A673 (cell line): Measurements from ENCODE around the gene TRAK1. TPM values are rescaled to one million over a fixed set of nuclear protein-coding genes. Genes with fewer than 3 reads are reported as not detected.

Experiments
- BruUV-seq: library from RNA; stranded (reverse); fragments of 400-500 nt; replicated peaks from 2 replicates; lab custom pipeline; 2021; lab: Mats Ljungman, UMichigan
- CTCF ChIA-PET: fragments of 300-600 bp; sonication (Branson Sonifier 250); formaldehyde crosslinking; loops from one replicate; lab custom pipeline; 2022; ENCODE audit warnings: antibody characterized with exemption; lab: Charles Lee
- POLR2A ChIA-PET: fragments of 300-600 bp; sonication (Branson Sonifier 250); formaldehyde crosslinking; loops from one replicate; lab custom pipeline; 2022; ENCODE audit warnings: antibody characterized with exemption; ENCODE audit not compliant: low non-redundant PET; lab: Charles Lee
- DNase-seq: peaks from one replicate; pipeline ENCODE4 v3.0.0-alpha.2; 2015; ENCODE audit warnings: low spot score
- H3K27ac ChIP-seq: fragments of 200-600 bp; sonication (generic); 2 replicates; pipeline ENCODE4 v1.5.1; 2016; ENCODE audit warnings: mixed run types, low read depth, mild to moderate bottlenecking, mixed read lengths, antibody characterized with exemption, low read length; ENCODE audit not compliant: poor library complexity, severe bottlenecking
- H3K27me3 ChIP-seq: fragments of 200-600 bp; sonication (generic); replicated peaks from 2 replicates; pipeline ENCODE4 v1.6.1; 2017; ENCODE audit warnings: mixed run types, low read depth, mild to moderate bottlenecking, mixed read lengths, antibody characterized with exemption, low read length; ENCODE audit not compliant: insufficient read depth, poor library complexity
- H3K36me3 ChIP-seq: fragments of 200-600 bp; sonication (generic); 2 replicates; pipeline ENCODE4 v1.6.1; 2016; ENCODE audit warnings: mixed run types, mild to moderate bottlenecking, mixed read lengths, antibody characterized with exemption, low read length; ENCODE audit not compliant: insufficient read depth, poor library complexity, severe bottlenecking
- H3K4me1 ChIP-seq: fragments of 200-600 bp; sonication (generic); 2 replicates; pipeline ENCODE4 v1.6.1; 2017; ENCODE audit warnings: mixed run types, mild to moderate bottlenecking, mixed read lengths, antibody characterized with exemption, low read length; ENCODE audit not compliant: insufficient read depth, poor library complexity, severe bottlenecking
- H3K4me3 ChIP-seq: fragments of 200-600 bp; sonication (generic); 2 replicates; pipeline ENCODE4 v1.5.1; 2016; ENCODE audit warnings: low read depth, mixed run types, mild to moderate bottlenecking, mixed read lengths, low read length; ENCODE audit not compliant: poor library complexity, severe bottlenecking
- H3K9me3 ChIP-seq: fragments of 200-600 bp; sonication (generic); 2 replicates; pipeline ENCODE4 v1.6.1; 2016; ENCODE audit warnings: mixed run types, low read depth, mild to moderate bottlenecking, mixed read lengths, antibody characterized with exemption, low read length; ENCODE audit not compliant: poor library complexity, severe bottlenecking
- EZH2 ChIP-seq: fragments of 200-600 bp; sonication (generic); IDR thresholded peaks from 2 replicates; pipeline ENCODE4 v1.6.1; 2017; ENCODE audit warnings: borderline replicate concordance, low read depth, mild to moderate bottlenecking, mixed read lengths, antibody characterized with exemption, low read length; ENCODE audit not compliant: poor library complexity, severe bottlenecking
- intact Hi-C: fragments of 100-400 bp; cut with micrococcal nuclease; formaldehyde crosslinking; loops from one replicate; pipeline ENCODE4 v1.10.0; 2022; ENCODE audit not compliant: unreplicated experiment
- total RNA-seq: library from RNA; stranded (reverse); gene quantifications from 2 replicates; pipeline ENCODE4 v1.2.3, GENCODE V29; 2021
- TF ChIP-seq, protein P1 (sequence below): fragments of 300-800, 200-600 bp; sonication (generic); conservative IDR thresholded peaks from 2 replicates; pipeline ENCODE4 v1.5.1; 2017; ENCODE audit warnings: low read depth, mild to moderate bottlenecking, antibody characterized with exemption, low read length, moderate library complexity, mixed read lengths

TRAK1 gene
- total RNA-seq, 1 experiment from 2014 or later, result 16.3 TPM

DNA sequence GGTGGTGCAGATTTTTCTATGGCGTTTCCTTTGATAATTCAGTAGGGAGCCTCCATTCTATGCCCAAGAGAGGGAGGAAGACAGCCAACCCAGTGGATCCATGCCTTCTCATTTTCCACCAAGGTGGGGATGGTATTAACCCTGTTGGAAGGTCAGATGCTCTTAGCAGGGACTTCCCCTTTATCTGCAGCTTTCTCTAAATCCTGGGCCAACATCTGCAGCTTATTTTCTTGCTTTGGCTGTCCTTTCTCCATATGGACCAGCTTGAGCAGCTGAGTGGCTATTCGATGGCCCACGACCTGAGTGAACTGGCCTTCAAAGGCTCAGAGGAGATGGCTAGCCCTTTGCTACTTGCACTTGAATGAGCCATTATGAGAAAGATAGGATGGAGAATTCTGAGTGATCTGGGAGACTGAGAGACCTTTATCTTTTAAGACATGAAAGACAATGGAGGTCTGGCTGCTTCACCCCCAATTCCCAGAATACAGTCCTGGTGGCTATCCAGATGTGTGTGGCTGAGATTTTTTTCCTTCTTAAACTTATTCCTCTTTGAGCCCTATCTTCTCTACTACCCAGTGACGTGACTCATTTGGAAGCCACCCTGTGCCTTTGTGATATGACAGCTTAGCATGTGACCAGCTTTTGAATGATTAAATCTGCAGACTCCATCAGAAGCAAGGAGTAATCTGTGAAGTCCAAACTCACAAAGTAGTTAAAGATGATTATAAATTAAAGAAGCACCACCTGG, 39.6 kb upstream of the TRAK1 start:
- H3K27ac ChIP-seq, result no peak overlapping the region
- peaks cover 4% of the 10 kb centered on the region for H3K4me1 ChIP-seq
- BruUV-seq, result no TSS peak
- H3K4me3 ChIP-seq, result no peak overlapping the region
- CTCF ChIA-PET, result no interaction called here
- no peaks in the 10 kb centered on the region for H3K9me3 ChIP-seq
- DNase-seq, result no peak
- H3K27me3 ChIP-seq, result no peaks in the 10 kb centered on the region
- H3K36me3 ChIP-seq, result no peaks in the 10 kb centered on the region
- no peak for TF ChIP-seq EZH2
- TF ChIP-seq, protein P1, sequence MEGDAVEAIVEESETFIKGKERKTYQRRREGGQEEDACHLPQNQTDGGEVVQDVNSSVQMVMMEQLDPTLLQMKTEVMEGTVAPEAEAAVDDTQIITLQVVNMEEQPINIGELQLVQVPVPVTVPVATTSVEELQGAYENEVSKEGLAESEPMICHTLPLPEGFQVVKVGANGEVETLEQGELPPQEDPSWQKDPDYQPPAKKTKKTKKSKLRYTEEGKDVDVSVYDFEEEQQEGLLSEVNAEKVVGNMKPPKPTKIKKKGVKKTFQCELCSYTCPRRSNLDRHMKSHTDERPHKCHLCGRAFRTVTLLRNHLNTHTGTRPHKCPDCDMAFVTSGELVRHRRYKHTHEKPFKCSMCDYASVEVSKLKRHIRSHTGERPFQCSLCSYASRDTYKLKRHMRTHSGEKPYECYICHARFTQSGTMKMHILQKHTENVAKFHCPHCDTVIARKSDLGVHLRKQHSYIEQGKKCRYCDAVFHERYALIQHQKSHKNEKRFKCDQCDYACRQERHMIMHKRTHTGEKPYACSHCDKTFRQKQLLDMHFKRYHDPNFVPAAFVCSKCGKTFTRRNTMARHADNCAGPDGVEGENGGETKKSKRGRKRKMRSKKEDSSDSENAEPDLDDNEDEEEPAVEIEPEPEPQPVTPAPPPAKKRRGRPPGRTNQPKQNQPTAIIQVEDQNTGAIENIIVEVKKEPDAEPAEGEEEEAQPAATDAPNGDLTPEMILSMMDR, result no peak
- intact Hi-C loops, result no loop called here
- POLR2A ChIA-PET, result interaction anchor here (0.6 kb wide), 1 partner anchor 1557 kb away, joined by 4 read pairs; no protein-coding TSS in a partner anchor

DNA sequence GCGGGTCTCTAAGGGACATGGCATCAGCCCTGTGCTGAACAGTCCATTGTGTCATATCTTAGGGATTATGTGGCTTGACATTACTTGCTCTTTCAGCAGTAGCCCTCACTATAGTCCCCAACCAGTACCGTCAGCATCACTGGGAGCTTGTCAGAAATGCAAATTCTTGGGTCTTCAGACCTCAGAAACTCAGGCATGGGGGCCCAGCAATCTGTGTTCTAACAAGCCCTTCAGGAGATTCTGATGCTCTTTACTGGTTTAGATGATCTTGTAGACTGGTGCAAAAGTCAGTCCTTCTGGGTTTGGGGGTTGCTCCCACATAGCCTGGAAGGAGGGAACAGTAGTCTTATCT, 39.0 kb upstream of the TRAK1 start:
- intact Hi-C loops, result no loop called here
- no peak for DNase-seq
- H3K27ac ChIP-seq, result no peak overlapping the region
- peaks cover 4% of the 10 kb centered on the region for H3K4me1 ChIP-seq
- H3K4me3 ChIP-seq, result no peak overlapping the region
- ChIA-PET POLR2A (interaction anchor here (0.6 kb wide), 1 partner anchor 1557 kb away, joined by 4 read pairs; no protein-coding TSS in a partner anchor), CTCF (no interaction called here)
- H3K9me3 ChIP-seq, result no peaks in the 10 kb centered on the region
- no TSS peak for BruUV-seq
- no peaks in the 10 kb centered on the region for H3K27me3 ChIP-seq
- H3K36me3 ChIP-seq, result no peaks in the 10 kb centered on the region
- TF ChIP-seq EZH2, result no peak
- TF ChIP-seq, protein P1, result no peak

DNA sequence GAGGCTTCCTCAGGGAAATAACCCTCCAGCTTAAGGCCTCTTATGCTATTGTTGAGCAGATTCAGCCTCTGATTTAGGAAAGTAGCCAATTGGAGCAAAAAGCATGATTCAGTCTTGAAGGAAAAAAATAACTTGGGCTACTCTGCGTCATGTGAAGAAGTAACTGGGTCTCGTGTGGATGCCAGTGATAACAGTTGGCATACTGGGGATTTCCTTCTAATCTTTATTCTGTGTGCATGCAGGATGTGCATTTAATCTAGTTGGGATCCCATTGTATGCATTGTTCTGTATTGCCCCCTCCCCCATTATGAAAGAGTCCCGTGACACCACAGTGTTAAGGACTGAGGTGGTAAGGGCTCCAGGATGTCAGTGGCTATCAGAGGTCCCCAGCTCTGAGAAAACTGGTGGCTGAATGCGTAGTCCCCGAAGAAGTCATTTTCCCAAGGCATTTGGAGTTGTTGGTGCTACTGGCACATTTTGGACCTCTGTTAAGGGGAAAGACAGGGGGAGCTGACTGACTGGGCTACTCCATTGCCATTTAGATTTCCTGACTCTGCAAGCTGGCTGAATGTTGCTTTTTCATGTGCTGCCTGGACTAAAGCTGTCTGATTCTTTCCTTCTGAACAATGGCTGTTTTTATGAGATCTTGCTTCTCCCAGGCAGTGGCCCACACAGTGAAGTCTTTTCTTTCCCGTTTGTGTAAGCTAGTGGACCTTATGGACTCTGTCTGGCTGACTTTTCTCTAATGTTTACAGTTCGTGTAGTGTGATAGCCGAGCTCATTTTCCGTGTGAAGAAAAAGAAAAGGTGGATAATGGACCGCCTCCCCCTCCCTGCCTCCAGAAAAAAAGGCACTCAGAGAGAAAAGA, 38.4 kb upstream of the TRAK1 start:
- POLR2A ChIA-PET, result interaction anchor here (0.6 kb wide), 1 partner anchor 705 kb away, joined by 4 read pairs; no protein-coding TSS in a partner anchor
- no TSS peak for BruUV-seq
- TF ChIP-seq, protein P1, result no peak
- TF ChIP-seq EZH2, result no peak

More for the DNA sequence above, 38.4 kb upstream of the TRAK1 start:
- CTCF ChIA-PET, result no interaction called here
- Histone ChIP-seq H3K4me3 (no peak overlapping the region), H3K9me3 (no peaks in the 10 kb centered on the region), H3K36me3 (no peaks in the 10 kb centered on the region), H3K4me1 (peaks cover 4% of the 10 kb centered on the region), H3K27me3 (no peaks in the 10 kb centered on the region), H3K27ac (no peak overlapping the region)
- intact Hi-C loops, result no loop called here
- no peak for DNase-seq
